Measurements from ENCODE around the gene DUSP19.
"Not testable (repeated sequence)": the region's sequence is repeated elsewhere in the genome, so short reads cannot be mapped to it uniquely, and the experiment has no call there.

The DUSP19 gene

DNA sequence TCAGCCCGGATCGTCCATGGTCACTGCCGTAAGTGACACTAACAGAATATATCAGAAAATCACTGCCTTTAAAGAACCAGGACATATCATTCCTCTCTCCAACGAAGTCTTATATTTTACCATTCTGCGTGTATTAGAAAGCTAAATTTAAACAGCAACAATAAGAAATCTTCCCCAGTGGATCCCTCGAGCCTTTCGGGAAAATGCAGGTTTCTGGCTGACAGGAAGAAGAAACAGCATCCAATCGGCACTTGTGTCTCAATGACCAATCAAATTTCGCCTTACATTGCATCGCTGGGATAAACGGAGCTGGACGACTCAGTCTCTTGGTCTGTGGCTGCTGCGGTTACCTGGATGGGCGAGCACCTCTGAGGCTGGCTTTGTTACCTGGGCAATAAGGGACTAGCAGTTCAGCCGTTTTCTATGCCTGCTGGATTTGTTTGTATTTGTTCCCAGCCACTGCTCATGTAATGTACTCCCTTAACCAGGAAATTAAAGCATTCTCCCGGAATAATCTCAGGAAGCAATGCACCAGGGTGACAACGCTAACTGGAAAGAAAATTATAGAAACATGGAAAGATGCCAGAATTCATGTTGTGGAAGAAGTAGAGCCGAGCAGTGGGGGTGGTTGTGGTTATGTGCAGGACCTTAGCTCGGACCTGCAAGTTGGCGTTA, at the start of gene DUSP19:
TSS of gene DUSP19 (plus strand) at position 284 of the 675 bp plus-strand sequence. CDS start at position 471, 187 bp downstream.
- peak; percentile 80 for DNase-seq

DNA sequence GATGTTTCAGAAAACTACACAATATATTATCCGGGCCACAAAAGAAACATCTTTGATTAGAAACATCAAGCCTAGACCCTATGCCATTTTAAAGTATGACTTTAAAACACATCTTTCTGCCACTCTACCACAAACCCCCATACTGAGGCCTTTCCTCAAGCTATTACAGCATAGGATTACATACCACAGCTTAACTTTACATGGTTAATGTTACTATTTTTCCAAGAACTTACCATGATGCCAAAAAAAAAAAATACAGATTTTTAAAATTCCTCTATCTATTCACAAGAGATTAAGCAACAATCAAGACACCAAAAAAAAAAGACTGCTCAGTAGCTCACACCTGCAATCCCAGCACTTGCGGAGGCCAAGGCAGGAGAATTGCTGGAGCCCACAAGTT, 49.3 kb upstream of the DUSP19 start:
- no peak for DNase-seq

- no peak for DNase-seq
Measured at GRCh38 chr2:183031911-183032794, 46.4 kb upstream of the DUSP19 start.

DNA sequence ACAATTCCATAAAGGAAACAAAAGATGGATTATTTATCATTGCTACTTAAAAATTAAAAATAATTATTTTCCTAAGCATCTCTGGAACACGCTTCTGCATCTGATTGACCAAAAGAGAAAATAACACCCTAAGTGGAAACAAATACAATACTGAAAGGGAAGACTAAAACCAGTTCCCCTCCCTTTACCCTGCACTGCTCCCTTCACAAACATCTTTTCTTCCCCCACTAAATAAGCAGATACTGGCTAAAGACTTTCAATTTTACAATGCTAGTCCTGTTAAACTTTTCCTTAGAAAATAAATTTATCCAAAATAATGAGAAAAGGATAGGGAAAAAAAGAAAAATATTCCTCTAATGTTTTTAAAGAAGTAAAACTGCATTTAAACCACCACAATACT, 44.6 kb upstream of the DUSP19 start:
- DNase-seq: no peak

GRCh38 chr2:183034806-183035205, 43.7 kb upstream of the DUSP19 start:
- no peak for DNase-seq

DNA sequence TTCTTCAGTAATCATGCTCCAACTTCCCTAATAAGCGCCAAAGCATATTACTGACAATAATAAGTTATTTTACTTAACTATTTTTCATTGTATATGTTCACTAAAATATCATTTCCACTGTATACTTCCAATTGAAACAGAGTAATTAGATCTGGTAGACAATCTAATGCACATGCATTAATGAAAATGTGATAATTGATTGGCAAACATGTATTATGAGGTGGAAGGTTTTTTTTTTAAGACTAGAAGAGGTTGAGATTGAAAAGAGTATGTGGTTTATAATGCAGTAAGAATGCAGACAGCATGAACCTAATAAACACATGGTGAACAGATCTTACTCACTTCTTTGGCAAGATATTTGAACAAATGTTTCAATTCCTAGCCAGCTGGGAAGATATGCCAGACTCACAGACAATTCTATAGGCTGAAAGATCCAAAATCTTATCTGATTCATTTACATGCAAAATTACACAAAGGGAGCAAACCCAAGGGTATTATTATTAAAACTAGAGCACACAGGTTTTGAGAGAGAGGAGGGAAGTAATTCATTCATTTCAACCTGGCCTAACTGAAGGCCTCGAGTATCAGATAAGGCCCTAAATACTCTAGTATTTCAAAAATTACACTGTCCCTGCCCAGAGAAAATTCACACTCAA, 43.1 kb upstream of the DUSP19 start:
- DNase-seq: no peak

GRCh38 chr2:183035954-183036669, 42.4 kb upstream of the DUSP19 start:
- DNase-seq: no peak

DNA sequence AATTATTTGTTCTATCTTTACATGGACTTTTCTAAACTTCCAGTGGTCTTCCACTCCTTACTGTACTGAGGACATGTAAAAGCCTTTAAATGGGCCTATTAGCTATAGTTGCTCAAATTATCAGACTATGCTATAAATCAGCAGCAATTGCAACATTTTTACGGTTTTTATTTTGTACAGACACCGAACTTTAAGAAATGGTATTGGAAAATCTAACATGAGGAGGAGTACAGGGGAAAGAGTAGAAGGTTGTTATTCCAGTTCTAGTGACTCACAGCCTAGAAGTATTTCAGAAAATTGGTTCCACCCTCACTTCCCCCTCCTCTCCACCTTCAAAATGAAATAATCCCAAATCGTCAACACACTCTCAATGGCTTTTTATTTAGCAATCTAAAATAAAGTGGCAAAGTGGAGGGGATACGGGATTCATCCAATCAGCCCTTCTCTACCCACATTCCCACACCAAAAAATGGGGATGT, 41.4 kb upstream of the DUSP19 start:
- DNase-seq: no peak

GRCh38 chr2:183037553-183038340, 40.8 kb upstream of the DUSP19 start:
- peak; percentile 27 for DNase-seq

DNA sequence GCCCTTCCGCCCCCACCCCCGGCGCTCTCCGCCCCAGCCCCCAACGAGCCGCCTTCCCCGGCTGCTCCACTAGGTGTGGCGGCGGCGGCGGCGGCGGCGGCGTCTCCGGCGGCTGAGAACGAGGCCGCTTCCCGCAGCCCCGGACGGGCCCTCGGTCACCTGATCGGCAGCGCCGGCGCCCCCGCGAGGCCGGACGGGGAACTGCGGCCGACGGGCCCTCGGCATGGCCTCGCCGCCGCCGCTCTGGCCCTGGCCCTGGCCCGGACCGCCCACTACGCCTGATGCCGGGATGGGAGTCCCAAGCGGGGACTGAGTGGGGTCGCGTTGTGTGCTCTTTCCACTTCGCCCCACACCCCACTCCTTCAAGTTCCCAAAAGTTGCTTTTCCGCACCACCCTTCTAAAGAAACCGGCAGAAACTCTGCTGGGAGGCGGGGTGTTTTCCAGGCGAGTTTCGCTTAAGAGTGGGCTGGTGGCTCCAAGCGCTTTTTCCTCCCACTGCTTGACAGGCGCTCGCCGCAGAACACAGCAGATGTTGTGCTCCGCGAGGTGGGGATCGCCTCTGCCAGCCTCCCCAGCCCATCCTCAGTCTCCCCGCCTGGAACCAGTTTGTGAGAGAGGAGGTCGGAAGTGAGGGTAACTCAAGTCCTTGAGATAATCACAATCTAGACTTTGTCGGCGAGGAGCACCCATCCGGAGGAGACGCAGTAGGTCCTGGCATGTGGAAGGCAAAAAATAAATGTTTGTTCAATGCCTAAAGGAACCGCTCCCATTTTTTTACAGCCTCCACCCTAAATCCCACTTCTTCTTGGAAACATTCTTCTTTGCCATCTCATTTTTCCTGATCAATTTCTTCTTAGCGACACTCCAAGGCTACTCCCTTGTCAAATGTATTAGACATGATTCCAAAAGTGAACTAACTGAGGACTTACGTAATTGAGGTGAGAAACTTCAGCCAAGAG, 39.9 kb upstream of the DUSP19 start, which contains the start of gene NCKAP1:
TSS of gene NCKAP1 (minus strand) at position 117 of the 960 bp plus-strand sequence. CDS start 358 bp downstream, outside the sequence.
- peak; percentile 80 for DNase-seq

GRCh38 chr2:183040604-183041003, 37.9 kb upstream of the DUSP19 start:
- no peak for DNase-seq

DNA sequence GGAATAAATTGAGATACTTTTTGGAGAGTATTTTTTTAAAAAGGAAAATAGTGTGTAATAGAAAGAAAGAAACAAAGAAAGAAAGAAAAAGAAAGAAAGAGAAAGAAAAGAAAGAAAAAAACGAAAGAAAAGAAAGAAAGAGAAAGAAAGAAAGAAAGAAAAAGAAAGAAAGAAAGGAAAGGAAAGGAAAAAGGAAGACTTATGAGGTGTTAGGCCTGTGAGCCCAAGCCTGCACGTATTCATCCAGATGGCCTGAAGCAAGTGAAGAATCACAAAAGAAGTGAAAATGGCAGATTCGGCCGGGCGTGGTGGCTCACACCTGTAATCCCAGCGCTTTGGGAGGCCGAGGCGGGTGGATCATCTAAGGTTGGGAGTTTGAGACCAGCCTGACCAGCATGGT, 35.0 kb upstream of the DUSP19 start:
- DNase-seq: not testable (repeated sequence)

DNA sequence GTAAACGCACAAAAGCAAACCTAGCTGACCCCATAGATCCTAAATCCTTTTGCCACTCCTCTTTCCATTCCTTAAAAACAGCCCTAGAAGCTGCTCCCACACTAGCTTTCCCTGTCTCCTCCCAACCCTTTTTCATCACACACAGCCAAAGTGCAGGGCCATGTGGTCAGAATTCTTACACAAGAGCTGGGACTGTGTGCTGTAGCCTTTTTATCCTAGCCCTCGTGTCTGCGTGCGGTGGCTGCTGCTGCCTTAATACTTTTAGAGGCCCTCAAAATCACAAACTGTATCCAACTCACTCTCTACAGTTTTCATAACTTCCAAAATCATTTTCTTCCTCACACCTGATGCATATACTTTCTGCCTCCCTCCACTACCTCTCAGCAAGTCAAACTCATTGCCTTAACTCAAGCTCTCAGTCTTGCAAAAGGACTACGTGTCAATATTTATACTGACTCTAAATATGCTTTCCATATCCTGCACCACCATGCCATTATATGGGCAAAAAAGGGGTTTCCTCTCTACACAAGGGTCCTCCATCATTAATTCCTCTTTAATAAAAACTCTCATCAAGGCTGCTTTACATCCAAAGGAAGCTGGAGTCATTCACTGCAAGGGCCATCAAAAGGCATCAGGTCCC, 30.9 kb upstream of the DUSP19 start:
- not testable (repeated sequence) for DNase-seq

- no peak for DNase-seq
Measured at GRCh38 chr2:183049420-183049819, 29.1 kb upstream of the DUSP19 start.

DNA sequence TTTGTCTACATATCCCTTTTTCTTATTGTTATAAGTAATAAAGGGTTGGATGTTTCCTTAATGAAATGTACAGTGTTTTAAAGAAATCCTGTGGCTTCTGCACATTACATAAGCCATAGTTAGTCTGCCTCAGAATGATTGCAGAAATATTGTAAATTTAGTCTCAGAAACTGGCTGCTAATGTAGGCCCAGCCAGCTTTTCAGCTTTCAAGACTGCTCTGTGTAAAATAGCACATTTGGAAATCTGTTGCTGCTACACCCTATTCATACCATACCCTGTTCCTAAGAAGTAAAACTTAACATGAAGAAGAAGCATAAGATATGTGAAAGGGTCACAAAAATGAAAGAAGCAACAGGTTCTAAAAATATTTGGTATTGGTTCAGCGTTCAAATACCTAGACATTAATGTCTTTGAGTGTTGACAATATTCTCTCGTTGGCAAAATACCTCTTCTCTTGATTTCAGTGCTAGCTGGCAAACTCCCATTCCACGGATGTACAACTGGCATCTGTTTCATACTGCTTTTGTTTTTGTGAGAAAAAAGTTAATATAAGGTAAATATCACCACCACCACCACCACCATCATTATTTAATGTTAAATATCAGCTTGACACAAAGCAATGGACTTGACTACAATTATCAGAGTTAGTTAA, 21.1 kb upstream of the DUSP19 start:
- no peak for DNase-seq

DNA sequence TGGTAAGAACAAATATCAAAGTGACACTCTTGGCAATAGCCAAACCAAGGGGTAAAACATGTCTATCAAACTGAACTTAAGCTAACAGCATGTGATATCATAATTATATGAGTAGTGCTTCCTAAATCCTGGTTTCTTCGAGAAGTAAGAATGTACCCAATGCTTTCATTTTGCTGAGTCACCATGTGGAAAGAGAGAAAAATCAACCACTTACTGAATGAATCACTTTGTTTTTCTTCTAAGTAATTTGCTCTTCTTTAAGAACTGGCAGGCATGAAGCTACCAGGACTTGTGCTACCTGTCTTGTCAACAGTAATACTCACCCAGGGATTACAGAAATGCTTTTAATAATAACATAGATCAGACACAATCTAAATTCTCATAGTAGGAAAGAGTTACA, 19.0 kb upstream of the DUSP19 start:
- no peak for DNase-seq

DNA sequence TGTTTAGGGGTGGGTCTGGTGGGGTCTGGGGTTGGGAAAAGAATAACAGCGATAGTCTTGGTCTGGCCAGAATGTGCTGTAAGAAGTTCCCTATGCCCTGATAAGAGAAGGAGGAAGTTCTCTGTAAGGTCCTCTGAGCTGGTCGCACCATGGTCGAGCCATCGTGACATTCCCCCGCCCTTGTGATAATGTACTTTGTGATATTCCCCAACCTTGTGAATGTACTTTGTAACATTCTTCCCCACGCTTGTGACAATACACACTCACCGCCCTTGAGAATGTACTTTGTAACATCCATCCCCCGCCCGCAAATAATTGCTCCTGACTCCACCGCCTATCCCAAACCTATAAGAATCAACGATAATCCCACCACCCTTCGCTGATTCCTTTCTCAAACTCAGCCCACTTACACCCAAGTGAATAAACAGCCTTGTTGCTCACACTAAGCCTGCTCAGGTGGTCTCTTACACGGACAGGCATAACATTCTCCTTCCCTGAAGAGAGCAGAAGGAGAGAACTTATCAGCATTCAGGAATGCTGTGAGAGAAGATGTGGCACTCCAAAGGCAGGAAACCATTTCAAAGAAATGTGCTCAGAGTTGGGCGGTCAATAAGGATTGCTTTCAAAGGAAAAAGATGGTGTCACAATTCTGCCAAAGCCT, 17.8 kb upstream of the DUSP19 start:
- DNase-seq: no peak

- no peak for DNase-seq
Measured at GRCh38 chr2:183063083-183063482, 15.5 kb upstream of the DUSP19 start.

DNA sequence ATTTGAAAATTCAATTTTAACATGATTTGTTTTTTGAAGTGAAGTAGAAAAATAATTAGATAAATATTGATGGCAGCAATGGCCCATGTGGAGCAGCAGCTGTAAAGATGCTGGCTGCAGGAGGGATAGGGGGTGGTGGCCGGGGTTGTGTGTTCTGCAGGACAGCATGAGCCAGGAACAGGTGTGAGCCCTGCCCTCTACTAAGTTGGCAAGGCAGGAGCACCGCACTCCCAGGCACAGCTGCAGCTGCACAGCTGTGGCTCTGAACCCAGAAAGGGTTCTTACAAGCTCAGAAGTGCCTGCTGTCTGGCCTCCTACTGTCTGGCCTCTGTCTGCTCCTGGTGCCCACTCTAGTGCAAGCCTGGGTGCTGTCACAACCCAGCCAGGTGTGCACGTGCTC, 10.0 kb upstream of the DUSP19 start:
- no peak for DNase-seq

Measured in CD4-positive, alpha-beta T cell treated with Interferon gamma for 1 hour (primary cell).